Neural progenitor cell (in vitro differentiated cells): ENCODE measurements around the gene THSD4. TPM values are rescaled to one million over a fixed set of nuclear protein-coding genes. Genes with fewer than 3 reads are reported as not detected.

Experiments used
- DNase-seq: peaks from one replicate; pipeline ENCODE4 v3.0.0-alpha.2; 2016; ENCODE audit warnings: low spot score
- H2AFZ ChIP-seq: fragments of 200-600 bp; sonication (generic); replicated peaks from 2 replicates; pipeline ENCODE4 v1.6.1; 2016; ENCODE audit warnings: antibody characterized with exemption
- H3F3A ChIP-seq: fragments of 200-600 bp; sonication (generic); 2 replicates; pipeline ENCODE4 v1.6.1; 2016; ENCODE audit warnings: antibody characterized with exemption, low read depth
- H3K27ac ChIP-seq: fragments of 200-600 bp; sonication (generic); 2 replicates; pipeline ENCODE4 v1.5.1; 2016; ENCODE audit warnings: mild to moderate bottlenecking
- H3K27me3 ChIP-seq: fragments of 200-600 bp; sonication (generic); 2 replicates; pipeline ENCODE4 v1.6.1; 2016; ENCODE audit warnings: mild to moderate bottlenecking, moderate library complexity
- H3K36me3 ChIP-seq: fragments of 200-600 bp; sonication (generic); 2 replicates; pipeline ENCODE4 v1.5.1; 2016
- H3K4me1 ChIP-seq: fragments of 200-600 bp; sonication (generic); 2 replicates; pipeline ENCODE4 v1.6.1; 2016; ENCODE audit warnings: mixed run types
- H3K4me2 ChIP-seq: fragments of 200-600 bp; sonication (generic); 2 replicates; pipeline ENCODE4 v1.6.1; 2016
- H3K4me3 ChIP-seq: fragments of 200-600 bp; sonication (generic); 2 replicates; pipeline ENCODE4 v1.5.1; 2016
- H3K79me2 ChIP-seq: fragments of 200-600 bp; sonication (generic); 2 replicates; pipeline ENCODE4 v1.6.1; 2016; ENCODE audit warnings: low read depth
- H3K9ac ChIP-seq: fragments of 200-600 bp; sonication (generic); 2 replicates; pipeline ENCODE4 v1.6.1; 2016
- H3K9me3 ChIP-seq: fragments of 200-600 bp; sonication (generic); 2 replicates; pipeline ENCODE4 v1.5.1; 2016; ENCODE audit warnings: low read depth
- H4K20me1 ChIP-seq: fragments of 200-600 bp; sonication (generic); 2 replicates; pipeline ENCODE4 v1.6.1; 2016; ENCODE audit warnings: low read depth
- H3K27ac Mint-ChIP-seq: 3 replicates; pipeline ENCODE4 v1.8.0; 2021; ENCODE audit warnings: mixed read lengths
- H3K27me3 Mint-ChIP-seq: 2 replicates; pipeline ENCODE4 v1.8.0; 2022; ENCODE audit warnings: low read depth, mild to moderate bottlenecking, inconsistent platforms, moderate library complexity, mixed read lengths; ENCODE audit not compliant: insufficient read depth
- H3K36me3 Mint-ChIP-seq: 3 replicates; pipeline ENCODE4 v1.8.0; 2021; ENCODE audit warnings: mixed read lengths
- H3K4me1 Mint-ChIP-seq: 3 replicates; pipeline ENCODE4 v1.8.0; 2021; ENCODE audit warnings: mixed read lengths
- H3K4me3 Mint-ChIP-seq: 3 replicates; pipeline ENCODE4 v1.8.0; 2021; ENCODE audit warnings: mild to moderate bottlenecking, moderate library complexity, mixed read lengths
- H3K9me3 Mint-ChIP-seq: 3 replicates; pipeline ENCODE4 v1.8.0; 2020; ENCODE audit warnings: mixed read lengths
- EZH2 ChIP-seq: fragments of 200-600 bp; sonication (generic); IDR thresholded peaks from 2 replicates; pipeline ENCODE4 v1.6.1; 2017; ENCODE audit warnings: antibody characterized with exemption, mild to moderate bottlenecking, moderate library complexity
- EZH2phosphoT487 ChIP-seq: fragments of 200-600 bp; sonication (generic); IDR thresholded peaks from 2 replicates; pipeline ENCODE4 v1.6.1; 2017; ENCODE audit warnings: antibody characterized with exemption
- total RNA-seq: library from RNA; depleted of rRNA; stranded (reverse); fragments of >200 nt; gene quantifications from 2 replicates; pipeline ENCODE4 v1.2.3, GENCODE V29; 2015; ENCODE audit warnings: low replicate concordance
- TF ChIP-seq, protein P1 (sequence below): fragments of 200-600 bp; sonication (generic); IDR thresholded peaks from 2 replicates; pipeline ENCODE4 v1.5.1; 2017; ENCODE audit warnings: antibody characterized with exemption, mild to moderate bottlenecking

The THSD4 gene
- total RNA-seq, 1 donor from 2014 or later = 2.4 TPM

GRCh38 chr15:71116366-71116765, 1.1 kb downstream of the THSD4 start:
- Histone ChIP-seq H3K4me3 (peak overlapping the region; percentile 69), H2AFZ (peak overlapping the region; percentile 95), H3K9me3 (no peaks in the 10 kb centered on the region), H3K79me2 (no peaks in the 10 kb centered on the region), H4K20me1 (no peaks in the 10 kb centered on the region), H3K9ac (no peak overlapping the region), H3F3A (peaks cover 22% of the 10 kb centered on the region), H3K36me3 (no peaks in the 10 kb centered on the region), H3K27me3 (peaks cover 48% of the 10 kb centered on the region), H3K4me2 (peak overlapping the region; percentile 96), H3K4me1 (peaks cover 25% of the 10 kb centered on the region), H3K27ac (no peak overlapping the region)
- peaks cover 24% of the 10 kb centered on the region for H3K27me3 Mint-ChIP-seq
- H3K4me1 Mint-ChIP-seq = peaks cover 36% of the 10 kb centered on the region
- no peak overlapping the region for H3K27ac Mint-ChIP-seq
- peak; percentile 28 for DNase-seq
- TF ChIP-seq EZH2phosphoT487 (peak; percentile 3), EZH2 (no peak)
- peak overlapping the region; percentile 84 for H3K4me3 Mint-ChIP-seq
- H3K9me3 Mint-ChIP-seq = no peaks in the 10 kb centered on the region
- H3K36me3 Mint-ChIP-seq = no peaks in the 10 kb centered on the region

GRCh38 chr15:71116942-71117341, 1.7 kb downstream of the THSD4 start:
- TF ChIP-seq EZH2 (no peak), EZH2phosphoT487 (no peak)
- TF ChIP-seq, protein P1, sequence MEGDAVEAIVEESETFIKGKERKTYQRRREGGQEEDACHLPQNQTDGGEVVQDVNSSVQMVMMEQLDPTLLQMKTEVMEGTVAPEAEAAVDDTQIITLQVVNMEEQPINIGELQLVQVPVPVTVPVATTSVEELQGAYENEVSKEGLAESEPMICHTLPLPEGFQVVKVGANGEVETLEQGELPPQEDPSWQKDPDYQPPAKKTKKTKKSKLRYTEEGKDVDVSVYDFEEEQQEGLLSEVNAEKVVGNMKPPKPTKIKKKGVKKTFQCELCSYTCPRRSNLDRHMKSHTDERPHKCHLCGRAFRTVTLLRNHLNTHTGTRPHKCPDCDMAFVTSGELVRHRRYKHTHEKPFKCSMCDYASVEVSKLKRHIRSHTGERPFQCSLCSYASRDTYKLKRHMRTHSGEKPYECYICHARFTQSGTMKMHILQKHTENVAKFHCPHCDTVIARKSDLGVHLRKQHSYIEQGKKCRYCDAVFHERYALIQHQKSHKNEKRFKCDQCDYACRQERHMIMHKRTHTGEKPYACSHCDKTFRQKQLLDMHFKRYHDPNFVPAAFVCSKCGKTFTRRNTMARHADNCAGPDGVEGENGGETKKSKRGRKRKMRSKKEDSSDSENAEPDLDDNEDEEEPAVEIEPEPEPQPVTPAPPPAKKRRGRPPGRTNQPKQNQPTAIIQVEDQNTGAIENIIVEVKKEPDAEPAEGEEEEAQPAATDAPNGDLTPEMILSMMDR = no peak
- Histone ChIP-seq H3K79me2 (no peaks in the 10 kb centered on the region), H3F3A (peaks cover 22% of the 10 kb centered on the region), H3K4me1 (peaks cover 28% of the 10 kb centered on the region), H4K20me1 (no peaks in the 10 kb centered on the region), H2AFZ (no peak overlapping the region), H3K9me3 (no peaks in the 10 kb centered on the region), H3K27me3 (peaks cover 48% of the 10 kb centered on the region), H3K4me2 (no peak overlapping the region), H3K36me3 (no peaks in the 10 kb centered on the region), H3K4me3 (no peak overlapping the region), H3K27ac (no peak overlapping the region), H3K9ac (no peak overlapping the region)
- Mint-ChIP-seq H3K27me3 (peaks cover 24% of the 10 kb centered on the region), H3K9me3 (no peaks in the 10 kb centered on the region), H3K36me3 (no peaks in the 10 kb centered on the region), H3K27ac (no peak overlapping the region), H3K4me1 (peaks cover 40% of the 10 kb centered on the region), H3K4me3 (peak overlapping the region; percentile 84)
- DNase-seq = no peak

- Mint-ChIP-seq H3K4me3 (peak overlapping the region; percentile 29), H3K9me3 (no peaks in the 10 kb centered on the region), H3K27me3 (peaks cover 19% of the 10 kb centered on the region), H3K4me1 (peaks cover 39% of the 10 kb centered on the region), H3K27ac (no peak overlapping the region), H3K36me3 (no peaks in the 10 kb centered on the region)
- peaks cover 22% of the 10 kb centered on the region for H3F3A ChIP-seq
- H3K4me1 ChIP-seq = peaks cover 28% of the 10 kb centered on the region
- no peak overlapping the region for H3K9ac ChIP-seq
- H3K79me2 ChIP-seq = no peaks in the 10 kb centered on the region
- no peaks in the 10 kb centered on the region for H3K9me3 ChIP-seq
- H3K4me2 ChIP-seq = no peak overlapping the region
- peaks cover 48% of the 10 kb centered on the region for H3K27me3 ChIP-seq
- H4K20me1 ChIP-seq = no peaks in the 10 kb centered on the region
- DNase-seq = no peak
- no peaks in the 10 kb centered on the region for H3K36me3 ChIP-seq
- no peak overlapping the region for H3K4me3 ChIP-seq
- TF ChIP-seq, protein P1 = no peak
- TF ChIP-seq EZH2 (no peak), EZH2phosphoT487 (no peak)
- no peak overlapping the region for H2AFZ ChIP-seq
- H3K27ac ChIP-seq = no peak overlapping the region
Measured at GRCh38 chr15:71117714-71118305, 2.5 kb downstream of the THSD4 start.

- Mint-ChIP-seq H3K27me3 (peaks cover 18% of the 10 kb centered on the region), H3K9me3 (no peaks in the 10 kb centered on the region), H3K4me1 (peaks cover 39% of the 10 kb centered on the region), H3K27ac (no peak overlapping the region), H3K36me3 (no peaks in the 10 kb centered on the region), H3K4me3 (no peak overlapping the region)
- no peak overlapping the region for H3K27ac ChIP-seq
- no peaks in the 10 kb centered on the region for H4K20me1 ChIP-seq
- no peaks in the 10 kb centered on the region for H3K79me2 ChIP-seq
- no peak overlapping the region for H3K9ac ChIP-seq
- H3K27me3 ChIP-seq = peaks cover 48% of the 10 kb centered on the region
- no peak overlapping the region for H2AFZ ChIP-seq
- H3K36me3 ChIP-seq = no peaks in the 10 kb centered on the region
- no peak overlapping the region for H3K4me3 ChIP-seq
- TF ChIP-seq, protein P1 = no peak
- peaks cover 28% of the 10 kb centered on the region for H3K4me1 ChIP-seq
- peaks cover 22% of the 10 kb centered on the region for H3F3A ChIP-seq
- no peaks in the 10 kb centered on the region for H3K9me3 ChIP-seq
- H3K4me2 ChIP-seq = no peak overlapping the region
- no peak for DNase-seq
Measured at GRCh38 chr15:71118345-71118744, 3.1 kb downstream of the THSD4 start.
